GM19467 (cell line): ENCODE data around the gene TMEM272.

Experiments used
- ATAC-seq: cut with Tn5 transposase; IDR thresholded peaks from one replicate; pipeline ENCODE4 v1.9.1; 2021; ENCODE audit warnings: mild to moderate bottlenecking, moderate library complexity; ENCODE audit not compliant: unreplicated experiment

Gene TMEM272

GRCh38 chr13:51856027-51856736 is 11.2 kb upstream of the TMEM272 start:
- ATAC-seq = no peak

GRCh38 chr13:51849145-51850101 is 4.4 kb upstream of the TMEM272 start:
- no peak for ATAC-seq

- no peak for ATAC-seq
Measured at GRCh38 chr13:51848674-51849073, 3.7 kb upstream of the TMEM272 start.

GRCh38 chr13:51846756-51847155 is 1.8 kb upstream of the TMEM272 start:
- ATAC-seq = no peak

- no peak for ATAC-seq
Measured at GRCh38 chr13:51845574-51846318, 769 bp upstream of the TMEM272 start.

GRCh38 chr13:51843529-51843928 is 1.4 kb downstream of the TMEM272 start:
- no peak for ATAC-seq

- ATAC-seq = no peak
Measured at GRCh38 chr13:51841732-51842131, 3.2 kb downstream of the TMEM272 start.

- ATAC-seq = no peak
Measured at GRCh38 chr13:51840917-51841316, 4.1 kb downstream of the TMEM272 start.

- ATAC-seq = no peak
Measured at GRCh38 chr13:51839711-51840540, 5.1 kb downstream of the TMEM272 start.

- no peak for ATAC-seq
Measured at GRCh38 chr13:51838240-51838846, 6.6 kb downstream of the TMEM272 start.

GRCh38 chr13:51837016-51837415 is 8.0 kb downstream of the TMEM272 start:
- no peak for ATAC-seq

GRCh38 chr13:51834581-51835171 is 10.3 kb downstream of the TMEM272 start:
- no peak for ATAC-seq

- ATAC-seq = no peak
Measured at GRCh38 chr13:51833980-51834379, 11.0 kb downstream of the TMEM272 start.

- ATAC-seq = peak; percentile 59
Measured at GRCh38 chr13:51832471-51833152, 12.4 kb downstream of the TMEM272 start.

- no peak for ATAC-seq
Measured at GRCh38 chr13:51831519-51831918, 13.5 kb downstream of the TMEM272 start.

- no peak for ATAC-seq
Measured at GRCh38 chr13:51829568-51829899, 15.4 kb downstream of the TMEM272 start.

- no peak for ATAC-seq
Measured at GRCh38 chr13:51828730-51829567, 16.0 kb downstream of the TMEM272 start.

- ATAC-seq = no peak
Measured at GRCh38 chr13:51827254-51827653, 17.7 kb downstream of the TMEM272 start.
